HL-60 (cell line): Measurements from ENCODE around the gene OR8B4.

Source experiments
- GABPA ChIP-seq: IDR thresholded peaks from 2 replicates; pipeline ENCODE4 v1.6.1; 2012; ENCODE audit warnings: low read depth
- POLR2AphosphoS5 ChIP-seq: IDR thresholded peaks from 2 replicates; pipeline ENCODE4 v1.6.1; 2012; ENCODE audit warnings: low read depth
- SPI1 ChIP-seq: IDR thresholded peaks from 2 replicates; pipeline ENCODE4 v1.6.1; 2012; ENCODE audit warnings: low read depth, mild to moderate bottlenecking, borderline replicate concordance
- TF ChIP-seq, protein P1 (sequence below): IDR thresholded peaks from one replicate; pipeline ENCODE4 v1.5.1; 2011; ENCODE audit warnings: low read length, control low read depth, inconsistent platforms; ENCODE audit not compliant: insufficient read depth
- TF ChIP-seq, protein P2 (sequence below): IDR thresholded peaks from 2 replicates; pipeline ENCODE4 v1.6.1; 2012; ENCODE audit warnings: low read depth; ENCODE audit not compliant: insufficient replicate concordance

DNA sequence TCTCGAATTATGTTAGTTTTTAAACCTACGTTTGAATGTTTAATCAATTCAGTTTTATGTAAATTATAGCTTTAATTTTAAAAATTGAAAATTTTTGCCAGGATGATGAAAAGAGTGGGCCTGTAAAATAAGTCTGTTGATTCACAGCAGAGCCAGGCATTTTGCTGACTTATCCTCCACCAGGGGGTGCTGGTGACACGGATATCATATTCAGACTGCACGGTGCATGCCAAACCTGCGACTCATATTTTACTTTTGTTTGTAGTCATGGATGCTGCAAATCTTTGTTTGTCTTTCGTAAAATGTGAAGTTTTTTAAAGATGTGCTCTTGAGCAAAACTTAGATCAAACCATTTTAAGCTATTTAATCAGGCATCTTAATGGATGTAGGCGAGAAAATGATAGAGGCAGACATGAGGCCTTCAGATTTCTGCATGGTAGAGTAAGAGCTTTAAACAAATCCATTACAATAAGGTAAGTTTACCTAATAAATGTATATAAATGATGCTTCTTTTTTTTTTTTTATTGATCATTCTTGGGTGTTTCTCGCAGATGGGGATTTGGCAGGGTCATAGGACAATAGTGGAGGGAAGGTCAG is 22.2 kb downstream of the OR8B4 start:
- TF ChIP-seq POLR2AphosphoS5 (no peak), SPI1 (no peak), GABPA (no peak)
- TF ChIP-seq, protein P1, sequence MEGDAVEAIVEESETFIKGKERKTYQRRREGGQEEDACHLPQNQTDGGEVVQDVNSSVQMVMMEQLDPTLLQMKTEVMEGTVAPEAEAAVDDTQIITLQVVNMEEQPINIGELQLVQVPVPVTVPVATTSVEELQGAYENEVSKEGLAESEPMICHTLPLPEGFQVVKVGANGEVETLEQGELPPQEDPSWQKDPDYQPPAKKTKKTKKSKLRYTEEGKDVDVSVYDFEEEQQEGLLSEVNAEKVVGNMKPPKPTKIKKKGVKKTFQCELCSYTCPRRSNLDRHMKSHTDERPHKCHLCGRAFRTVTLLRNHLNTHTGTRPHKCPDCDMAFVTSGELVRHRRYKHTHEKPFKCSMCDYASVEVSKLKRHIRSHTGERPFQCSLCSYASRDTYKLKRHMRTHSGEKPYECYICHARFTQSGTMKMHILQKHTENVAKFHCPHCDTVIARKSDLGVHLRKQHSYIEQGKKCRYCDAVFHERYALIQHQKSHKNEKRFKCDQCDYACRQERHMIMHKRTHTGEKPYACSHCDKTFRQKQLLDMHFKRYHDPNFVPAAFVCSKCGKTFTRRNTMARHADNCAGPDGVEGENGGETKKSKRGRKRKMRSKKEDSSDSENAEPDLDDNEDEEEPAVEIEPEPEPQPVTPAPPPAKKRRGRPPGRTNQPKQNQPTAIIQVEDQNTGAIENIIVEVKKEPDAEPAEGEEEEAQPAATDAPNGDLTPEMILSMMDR, result peak; percentile 81
- TF ChIP-seq, protein P2, sequence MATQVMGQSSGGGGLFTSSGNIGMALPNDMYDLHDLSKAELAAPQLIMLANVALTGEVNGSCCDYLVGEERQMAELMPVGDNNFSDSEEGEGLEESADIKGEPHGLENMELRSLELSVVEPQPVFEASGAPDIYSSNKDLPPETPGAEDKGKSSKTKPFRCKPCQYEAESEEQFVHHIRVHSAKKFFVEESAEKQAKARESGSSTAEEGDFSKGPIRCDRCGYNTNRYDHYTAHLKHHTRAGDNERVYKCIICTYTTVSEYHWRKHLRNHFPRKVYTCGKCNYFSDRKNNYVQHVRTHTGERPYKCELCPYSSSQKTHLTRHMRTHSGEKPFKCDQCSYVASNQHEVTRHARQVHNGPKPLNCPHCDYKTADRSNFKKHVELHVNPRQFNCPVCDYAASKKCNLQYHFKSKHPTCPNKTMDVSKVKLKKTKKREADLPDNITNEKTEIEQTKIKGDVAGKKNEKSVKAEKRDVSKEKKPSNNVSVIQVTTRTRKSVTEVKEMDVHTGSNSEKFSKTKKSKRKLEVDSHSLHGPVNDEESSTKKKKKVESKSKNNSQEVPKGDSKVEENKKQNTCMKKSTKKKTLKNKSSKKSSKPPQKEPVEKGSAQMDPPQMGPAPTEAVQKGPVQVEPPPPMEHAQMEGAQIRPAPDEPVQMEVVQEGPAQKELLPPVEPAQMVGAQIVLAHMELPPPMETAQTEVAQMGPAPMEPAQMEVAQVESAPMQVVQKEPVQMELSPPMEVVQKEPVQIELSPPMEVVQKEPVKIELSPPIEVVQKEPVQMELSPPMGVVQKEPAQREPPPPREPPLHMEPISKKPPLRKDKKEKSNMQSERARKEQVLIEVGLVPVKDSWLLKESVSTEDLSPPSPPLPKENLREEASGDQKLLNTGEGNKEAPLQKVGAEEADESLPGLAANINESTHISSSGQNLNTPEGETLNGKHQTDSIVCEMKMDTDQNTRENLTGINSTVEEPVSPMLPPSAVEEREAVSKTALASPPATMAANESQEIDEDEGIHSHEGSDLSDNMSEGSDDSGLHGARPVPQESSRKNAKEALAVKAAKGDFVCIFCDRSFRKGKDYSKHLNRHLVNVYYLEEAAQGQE, result no peak
